K562 (cell line): ENCODE data around the gene TMEM158. TPM values are rescaled to one million over a fixed set of nuclear protein-coding genes. Genes with fewer than 3 reads are reported as not detected.

ENCODE experiments used
- ELF4 ChIP-seq: fragments of 450-650 bp; formaldehyde crosslinking; IDR thresholded peaks from 2 replicates; pipeline ENCODE4 v1.4.0; 2022; ENCODE audit warnings: missing genetic modification characterization
- KLF13 ChIP-seq: fragments of 450-650 bp; IDR thresholded peaks from 2 replicates; pipeline ENCODE4 v1.6.1; 2016; ENCODE audit warnings: missing genetic modification characterization, low read depth, mild to moderate bottlenecking, missing compliant biosample characterization, moderate library complexity, borderline replicate concordance
- NCOA6 ChIP-seq: fragments of 450-650 bp; IDR thresholded peaks from 2 replicates; pipeline ENCODE4 v1.6.1; 2017; ENCODE audit warnings: mild to moderate bottlenecking
- NFE2 ChIP-seq: IDR thresholded peaks from 2 replicates; pipeline ENCODE4 v1.6.1; 2014; ENCODE audit warnings: antibody characterized with exemption, low read depth
- PCBP2 ChIP-seq: fragments of 200-400 bp; formaldehyde crosslinking; IDR thresholded peaks from 2 replicates; pipeline ENCODE4 v1.6.1; 2018; ENCODE audit warnings: low read length, low read depth, mild to moderate bottlenecking, moderate library complexity; ENCODE audit not compliant: poor library complexity, severe bottlenecking
- PML ChIP-seq: IDR thresholded peaks from 2 replicates; pipeline ENCODE4 v1.6.1; 2012; ENCODE audit warnings: low read length, inconsistent platforms
- SOX6 ChIP-seq: fragments of 450-650 bp; IDR thresholded peaks from 2 replicates; pipeline ENCODE4 v1.6.1; 2014; ENCODE audit warnings: mild to moderate bottlenecking
- SREBF2 ChIP-seq: sonication (generic); formaldehyde crosslinking; IDR thresholded peaks from 2 replicates; pipeline ENCODE4 v1.4.0; 2020; ENCODE audit warnings: mild to moderate bottlenecking, missing genetic modification reagents
- STAT5A ChIP-seq: IDR thresholded peaks from 2 replicates; pipeline ENCODE4 v1.6.1; 2012; ENCODE audit warnings: low read length, inconsistent platforms, borderline replicate concordance
- ZEB2 ChIP-seq: fragments of 450-650 bp; IDR thresholded peaks from 2 replicates; pipeline ENCODE4 v1.6.1; 2016
- ZNF124 ChIP-seq: sonication (generic); formaldehyde crosslinking; IDR thresholded peaks from 2 replicates; pipeline ENCODE4 v1.8.1; 2022; ENCODE audit warnings: missing genetic modification reagents
- polyA plus RNA-seq, 8 experiments: library from polyadenylated mRNA; depleted of rRNA in 4 of 8; stranded (reverse) in 5 of 8; unstranded in 3 of 8; fragments of >200 nt; fragmentation: Nextera tagmentation in 2 of 8; fragmentation: Illumina TruSeq in 1 of 8; extraction: Ambion mirVana in 2 of 8; extraction: Trizol in 1 of 8; gene quantifications; 2 replicates each; pipeline versions ENCODE4 v1.2.1 to v1.2.3, GENCODE V29; 2011 to 2014; ENCODE audit warnings: inconsistent platforms in 1 of 8, missing spikeins in 1 of 8
- total RNA-seq, 7 experiments: library from RNA; depleted of rRNA in 6 of 7; stranded (reverse); fragments of >200 nt in 6 of 7; fragmentation: Illumina TruSeq in 2 of 7; extraction: Trizol in 2 of 7; gene quantifications; 2 replicates each; pipeline versions ENCODE4 v1.2.1 to v1.2.3, GENCODE V29; 2011 to 2021; ENCODE audit warnings: low replicate concordance in 1 of 7
- TF ChIP-seq, protein P1 (sequence below): fragments of 200-600 bp; sonication (generic); IDR thresholded peaks from one replicate; pipeline ENCODE4 v1.6.1; 2012; ENCODE audit warnings: mild to moderate bottlenecking, low read depth, low read length, inconsistent platforms
- TF ChIP-seq, protein P2 (sequence below), 3 experiments: fragments of 200-800 bp in 1 of 3; sonication (Bioruptor generic) in 1 of 3; sonication (generic) in 1 of 3; formaldehyde crosslinking in 1 of 3; IDR thresholded peaks; 2 replicates each; pipeline versions ENCODE4 v1.6.1 to v1.8.0; 2016 to 2022; ENCODE audit warnings: mild to moderate bottlenecking in 2 of 3, missing compliant biosample characterization in 2 of 3, missing genetic modification characterization in 2 of 3, missing genetic modification reagents in 1 of 3
- TF ChIP-seq, protein P3 (sequence below): fragments of 450-650 bp; formaldehyde crosslinking; IDR thresholded peaks from 2 replicates; pipeline ENCODE4 v1.4.0; 2022; ENCODE audit warnings: missing genetic modification characterization

TMEM158 gene
- total and polyA plus RNA-seq, 9 of the 15 experiments (the other 6 are each of a cell fraction or from before 2014, with no cell fraction given), result 2.2 to 46.5 (median 8.4) TPM

DNA sequence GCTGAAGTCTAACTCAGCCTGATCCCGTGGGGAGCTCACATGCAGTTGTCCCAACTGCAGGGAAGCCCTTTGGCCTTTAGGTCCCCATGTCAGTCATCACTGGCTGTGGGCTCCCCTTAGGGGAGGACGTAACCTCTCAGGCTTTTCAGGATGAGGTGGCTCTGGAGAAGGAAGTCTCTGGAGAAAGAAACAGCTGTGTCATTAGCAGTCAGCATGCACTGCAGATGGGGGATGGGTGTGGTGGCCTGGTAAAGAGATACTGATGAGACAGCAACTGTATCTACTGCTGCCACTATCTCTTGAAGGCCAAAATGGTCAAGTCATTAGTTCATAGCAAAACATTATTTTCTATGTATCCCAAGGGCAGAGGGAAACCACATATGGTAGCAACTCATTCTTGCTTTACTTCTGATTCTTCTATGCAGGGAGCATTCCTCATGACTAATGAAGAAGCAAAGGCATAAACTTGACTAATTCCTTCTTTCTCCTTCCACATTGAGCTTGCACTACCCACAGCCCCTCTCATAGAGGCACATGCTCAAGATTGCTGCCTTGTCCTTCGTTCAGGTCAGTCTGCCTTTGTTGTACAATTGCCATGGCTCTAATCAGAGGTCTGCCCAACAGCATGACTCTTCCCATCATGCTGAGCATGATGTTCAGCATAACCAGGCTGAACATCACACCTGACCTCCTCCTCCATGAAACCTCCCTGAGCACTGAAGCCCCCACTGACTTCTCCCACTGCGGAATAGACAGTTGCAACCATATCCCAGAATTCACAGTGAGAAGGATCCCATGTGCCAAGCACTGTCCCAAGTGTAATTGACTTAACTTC, 47.8 kb upstream of the TMEM158 start (continued):
- TF ChIP-seq, protein P1, sequence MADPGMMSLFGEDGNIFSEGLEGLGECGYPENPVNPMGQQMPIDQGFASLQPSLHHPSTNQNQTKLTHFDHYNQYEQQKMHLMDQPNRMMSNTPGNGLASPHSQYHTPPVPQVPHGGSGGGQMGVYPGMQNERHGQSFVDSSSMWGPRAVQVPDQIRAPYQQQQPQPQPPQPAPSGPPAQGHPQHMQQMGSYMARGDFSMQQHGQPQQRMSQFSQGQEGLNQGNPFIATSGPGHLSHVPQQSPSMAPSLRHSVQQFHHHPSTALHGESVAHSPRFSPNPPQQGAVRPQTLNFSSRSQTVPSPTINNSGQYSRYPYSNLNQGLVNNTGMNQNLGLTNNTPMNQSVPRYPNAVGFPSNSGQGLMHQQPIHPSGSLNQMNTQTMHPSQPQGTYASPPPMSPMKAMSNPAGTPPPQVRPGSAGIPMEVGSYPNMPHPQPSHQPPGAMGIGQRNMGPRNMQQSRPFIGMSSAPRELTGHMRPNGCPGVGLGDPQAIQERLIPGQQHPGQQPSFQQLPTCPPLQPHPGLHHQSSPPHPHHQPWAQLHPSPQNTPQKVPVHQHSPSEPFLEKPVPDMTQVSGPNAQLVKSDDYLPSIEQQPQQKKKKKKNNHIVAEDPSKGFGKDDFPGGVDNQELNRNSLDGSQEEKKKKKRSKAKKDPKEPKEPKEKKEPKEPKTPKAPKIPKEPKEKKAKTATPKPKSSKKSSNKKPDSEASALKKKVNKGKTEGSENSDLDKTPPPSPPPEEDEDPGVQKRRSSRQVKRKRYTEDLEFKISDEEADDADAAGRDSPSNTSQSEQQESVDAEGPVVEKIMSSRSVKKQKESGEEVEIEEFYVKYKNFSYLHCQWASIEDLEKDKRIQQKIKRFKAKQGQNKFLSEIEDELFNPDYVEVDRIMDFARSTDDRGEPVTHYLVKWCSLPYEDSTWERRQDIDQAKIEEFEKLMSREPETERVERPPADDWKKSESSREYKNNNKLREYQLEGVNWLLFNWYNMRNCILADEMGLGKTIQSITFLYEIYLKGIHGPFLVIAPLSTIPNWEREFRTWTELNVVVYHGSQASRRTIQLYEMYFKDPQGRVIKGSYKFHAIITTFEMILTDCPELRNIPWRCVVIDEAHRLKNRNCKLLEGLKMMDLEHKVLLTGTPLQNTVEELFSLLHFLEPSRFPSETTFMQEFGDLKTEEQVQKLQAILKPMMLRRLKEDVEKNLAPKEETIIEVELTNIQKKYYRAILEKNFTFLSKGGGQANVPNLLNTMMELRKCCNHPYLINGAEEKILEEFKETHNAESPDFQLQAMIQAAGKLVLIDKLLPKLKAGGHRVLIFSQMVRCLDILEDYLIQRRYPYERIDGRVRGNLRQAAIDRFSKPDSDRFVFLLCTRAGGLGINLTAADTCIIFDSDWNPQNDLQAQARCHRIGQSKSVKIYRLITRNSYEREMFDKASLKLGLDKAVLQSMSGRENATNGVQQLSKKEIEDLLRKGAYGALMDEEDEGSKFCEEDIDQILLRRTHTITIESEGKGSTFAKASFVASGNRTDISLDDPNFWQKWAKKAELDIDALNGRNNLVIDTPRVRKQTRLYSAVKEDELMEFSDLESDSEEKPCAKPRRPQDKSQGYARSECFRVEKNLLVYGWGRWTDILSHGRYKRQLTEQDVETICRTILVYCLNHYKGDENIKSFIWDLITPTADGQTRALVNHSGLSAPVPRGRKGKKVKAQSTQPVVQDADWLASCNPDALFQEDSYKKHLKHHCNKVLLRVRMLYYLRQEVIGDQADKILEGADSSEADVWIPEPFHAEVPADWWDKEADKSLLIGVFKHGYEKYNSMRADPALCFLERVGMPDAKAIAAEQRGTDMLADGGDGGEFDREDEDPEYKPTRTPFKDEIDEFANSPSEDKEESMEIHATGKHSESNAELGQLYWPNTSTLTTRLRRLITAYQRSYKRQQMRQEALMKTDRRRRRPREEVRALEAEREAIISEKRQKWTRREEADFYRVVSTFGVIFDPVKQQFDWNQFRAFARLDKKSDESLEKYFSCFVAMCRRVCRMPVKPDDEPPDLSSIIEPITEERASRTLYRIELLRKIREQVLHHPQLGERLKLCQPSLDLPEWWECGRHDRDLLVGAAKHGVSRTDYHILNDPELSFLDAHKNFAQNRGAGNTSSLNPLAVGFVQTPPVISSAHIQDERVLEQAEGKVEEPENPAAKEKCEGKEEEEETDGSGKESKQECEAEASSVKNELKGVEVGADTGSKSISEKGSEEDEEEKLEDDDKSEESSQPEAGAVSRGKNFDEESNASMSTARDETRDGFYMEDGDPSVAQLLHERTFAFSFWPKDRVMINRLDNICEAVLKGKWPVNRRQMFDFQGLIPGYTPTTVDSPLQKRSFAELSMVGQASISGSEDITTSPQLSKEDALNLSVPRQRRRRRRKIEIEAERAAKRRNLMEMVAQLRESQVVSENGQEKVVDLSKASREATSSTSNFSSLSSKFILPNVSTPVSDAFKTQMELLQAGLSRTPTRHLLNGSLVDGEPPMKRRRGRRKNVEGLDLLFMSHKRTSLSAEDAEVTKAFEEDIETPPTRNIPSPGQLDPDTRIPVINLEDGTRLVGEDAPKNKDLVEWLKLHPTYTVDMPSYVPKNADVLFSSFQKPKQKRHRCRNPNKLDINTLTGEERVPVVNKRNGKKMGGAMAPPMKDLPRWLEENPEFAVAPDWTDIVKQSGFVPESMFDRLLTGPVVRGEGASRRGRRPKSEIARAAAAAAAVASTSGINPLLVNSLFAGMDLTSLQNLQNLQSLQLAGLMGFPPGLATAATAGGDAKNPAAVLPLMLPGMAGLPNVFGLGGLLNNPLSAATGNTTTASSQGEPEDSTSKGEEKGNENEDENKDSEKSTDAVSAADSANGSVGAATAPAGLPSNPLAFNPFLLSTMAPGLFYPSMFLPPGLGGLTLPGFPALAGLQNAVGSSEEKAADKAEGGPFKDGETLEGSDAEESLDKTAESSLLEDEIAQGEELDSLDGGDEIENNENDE, result no peak
- TF ChIP-seq NCOA6 (peak; percentile 49; the same call in 1 of the 2 replicates), SREBF2 (CRISPR knock-in tag) (no peak), SOX6 (peak; percentile 91), ELF4 (CRISPR knock-in tag) (0 out of 2 replicates have a peak, but pooled peaks have one; percentile 65), PCBP2 (no peak), ZNF124 (CRISPR knock-in tag) (no peak), PML (peak; percentile 50; the same call in 1 of the 2 replicates), KLF13 (no peak), ZEB2 (peak; percentile 92), NFE2 (peak; percentile 99), STAT5A (peak; percentile 39; the same call in 1 of the 2 replicates)
- TF ChIP-seq, protein P2, sequence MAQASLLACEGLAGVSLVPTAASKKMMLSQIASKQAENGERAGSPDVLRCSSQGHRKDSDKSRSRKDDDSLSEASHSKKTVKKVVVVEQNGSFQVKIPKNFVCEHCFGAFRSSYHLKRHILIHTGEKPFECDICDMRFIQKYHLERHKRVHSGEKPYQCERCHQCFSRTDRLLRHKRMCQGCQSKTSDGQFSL (CRISPR knock-in tag; IDR thresholded peaks at IDR 0.05), result no peak
- TF ChIP-seq, protein P2 (tag; IDR thresholded peaks at IDR 0.05), result peak in 1 of 2 experiments; percentile 75; a peak in 1 of 4 replicates
- TF ChIP-seq, protein P3, sequence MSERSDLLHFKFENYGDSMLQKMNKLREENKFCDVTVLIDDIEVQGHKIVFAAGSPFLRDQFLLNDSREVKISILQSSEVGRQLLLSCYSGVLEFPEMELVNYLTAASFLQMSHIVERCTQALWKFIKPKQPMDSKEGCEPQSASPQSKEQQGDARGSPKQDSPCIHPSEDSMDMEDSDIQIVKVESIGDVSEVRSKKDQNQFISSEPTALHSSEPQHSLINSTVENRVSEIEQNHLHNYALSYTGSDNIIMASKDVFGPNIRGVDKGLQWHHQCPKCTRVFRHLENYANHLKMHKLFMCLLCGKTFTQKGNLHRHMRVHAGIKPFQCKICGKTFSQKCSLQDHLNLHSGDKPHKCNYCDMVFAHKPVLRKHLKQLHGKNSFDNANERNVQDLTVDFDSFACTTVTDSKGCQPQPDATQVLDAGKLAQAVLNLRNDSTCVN (CRISPR knock-in tag), result no peak
